Forelimb muscle (tissue), 1 donor: ENCODE measurements around the gene PUM2. TPM values are rescaled to one million over a fixed set of nuclear protein-coding genes. Genes with fewer than 3 reads are reported as not detected.
A peak's percentile ranks its signal among the peaks of the same experiment; 100 is the strongest.
"Not testable (repeated sequence)": the region's sequence is repeated elsewhere in the genome, so short reads cannot be mapped to it uniquely, and the experiment has no call there.

Experiments used
- DNase-seq: peaks from one replicate; pipeline ENCODE4 v3.0.0-alpha.2; 2013; ENCODE audit warnings: low read depth
- polyA plus RNA-seq: library from polyadenylated mRNA; unstranded; fragments of 120-200 nt; gene quantifications from one replicate; pipeline ENCODE4 v1.2.1, GENCODE V29; 2013; ENCODE audit not compliant: insufficient read length

The PUM2 gene, protein sequence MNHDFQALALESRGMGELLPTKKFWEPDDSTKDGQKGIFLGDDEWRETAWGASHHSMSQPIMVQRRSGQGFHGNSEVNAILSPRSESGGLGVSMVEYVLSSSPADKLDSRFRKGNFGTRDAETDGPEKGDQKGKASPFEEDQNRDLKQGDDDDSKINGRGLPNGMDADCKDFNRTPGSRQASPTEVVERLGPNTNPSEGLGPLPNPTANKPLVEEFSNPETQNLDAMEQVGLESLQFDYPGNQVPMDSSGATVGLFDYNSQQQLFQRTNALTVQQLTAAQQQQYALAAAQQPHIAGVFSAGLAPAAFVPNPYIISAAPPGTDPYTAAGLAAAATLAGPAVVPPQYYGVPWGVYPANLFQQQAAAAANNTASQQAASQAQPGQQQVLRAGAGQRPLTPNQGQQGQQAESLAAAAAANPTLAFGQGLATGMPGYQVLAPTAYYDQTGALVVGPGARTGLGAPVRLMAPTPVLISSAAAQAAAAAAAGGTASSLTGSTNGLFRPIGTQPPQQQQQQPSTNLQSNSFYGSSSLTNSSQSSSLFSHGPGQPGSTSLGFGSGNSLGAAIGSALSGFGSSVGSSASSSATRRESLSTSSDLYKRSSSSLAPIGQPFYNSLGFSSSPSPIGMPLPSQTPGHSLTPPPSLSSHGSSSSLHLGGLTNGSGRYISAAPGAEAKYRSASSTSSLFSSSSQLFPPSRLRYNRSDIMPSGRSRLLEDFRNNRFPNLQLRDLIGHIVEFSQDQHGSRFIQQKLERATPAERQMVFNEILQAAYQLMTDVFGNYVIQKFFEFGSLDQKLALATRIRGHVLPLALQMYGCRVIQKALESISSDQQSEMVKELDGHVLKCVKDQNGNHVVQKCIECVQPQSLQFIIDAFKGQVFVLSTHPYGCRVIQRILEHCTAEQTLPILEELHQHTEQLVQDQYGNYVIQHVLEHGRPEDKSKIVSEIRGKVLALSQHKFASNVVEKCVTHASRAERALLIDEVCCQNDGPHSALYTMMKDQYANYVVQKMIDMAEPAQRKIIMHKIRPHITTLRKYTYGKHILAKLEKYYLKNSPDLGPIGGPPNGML
- 57.6 TPM for polyA plus RNA-seq

DNA sequence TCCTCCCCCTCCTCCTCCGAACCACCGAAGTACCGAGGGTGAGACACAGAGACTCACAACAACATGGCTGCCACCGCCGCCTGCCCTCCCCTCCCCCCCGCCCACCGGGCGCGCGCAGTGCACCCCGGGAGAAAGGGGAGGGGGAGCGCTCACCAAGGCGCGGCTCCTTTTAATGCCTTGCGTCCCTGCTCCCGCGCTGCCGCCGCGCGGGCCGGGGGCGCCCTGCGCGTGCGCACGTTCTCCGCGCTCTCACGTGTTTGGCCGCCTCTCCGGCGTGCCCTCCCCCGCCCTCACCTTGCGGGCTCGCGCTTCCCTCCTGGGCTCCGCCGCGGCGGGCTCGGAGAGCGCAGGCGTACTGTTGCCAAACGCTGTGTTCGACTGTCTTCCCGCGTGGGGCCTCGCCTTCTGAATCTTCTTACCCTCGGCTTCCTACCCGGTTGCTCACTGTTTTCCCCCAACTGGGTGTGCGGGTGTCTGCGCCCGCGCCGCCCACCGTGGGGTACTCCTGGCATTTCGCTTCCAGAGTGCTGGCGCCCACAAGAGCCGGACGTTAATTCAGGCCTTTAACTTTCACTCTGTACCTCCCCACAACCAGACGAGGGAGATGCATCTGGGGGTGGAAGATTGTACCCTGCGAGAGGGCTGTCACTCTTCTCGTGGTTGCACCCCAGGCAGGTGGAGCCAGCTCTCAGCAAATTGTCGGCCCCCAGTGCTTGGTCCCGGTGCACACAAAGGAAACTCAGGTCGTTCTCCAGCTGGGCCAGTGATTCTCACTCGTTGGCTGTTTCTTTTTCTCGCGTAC lies at the start of gene PUM2:
Gene PUM2 (minus strand): TSS at position 92 of the 802 bp plus-strand sequence. CDS start 23,484 bp downstream, outside the sequence.
- DNase-seq, result peak; percentile 91

- no peak for DNase-seq
Observed at GRCh38 chr2:20400306-20400705, 49.7 kb upstream of the PUM2 start.

GRCh38 chr2:20398956-20399567 lies 48.4 kb upstream of the PUM2 start:
- DNase-seq, result no peak

GRCh38 chr2:20397811-20398447 lies 47.3 kb upstream of the PUM2 start:
- DNase-seq, result no peak

- no peak for DNase-seq
Observed at GRCh38 chr2:20396356-20397000, 45.8 kb upstream of the PUM2 start.

- no peak for DNase-seq
Observed at GRCh38 chr2:20393986-20394385, 43.3 kb upstream of the PUM2 start.

GRCh38 chr2:20391951-20392699 lies 41.5 kb upstream of the PUM2 start:
- no peak for DNase-seq

DNA sequence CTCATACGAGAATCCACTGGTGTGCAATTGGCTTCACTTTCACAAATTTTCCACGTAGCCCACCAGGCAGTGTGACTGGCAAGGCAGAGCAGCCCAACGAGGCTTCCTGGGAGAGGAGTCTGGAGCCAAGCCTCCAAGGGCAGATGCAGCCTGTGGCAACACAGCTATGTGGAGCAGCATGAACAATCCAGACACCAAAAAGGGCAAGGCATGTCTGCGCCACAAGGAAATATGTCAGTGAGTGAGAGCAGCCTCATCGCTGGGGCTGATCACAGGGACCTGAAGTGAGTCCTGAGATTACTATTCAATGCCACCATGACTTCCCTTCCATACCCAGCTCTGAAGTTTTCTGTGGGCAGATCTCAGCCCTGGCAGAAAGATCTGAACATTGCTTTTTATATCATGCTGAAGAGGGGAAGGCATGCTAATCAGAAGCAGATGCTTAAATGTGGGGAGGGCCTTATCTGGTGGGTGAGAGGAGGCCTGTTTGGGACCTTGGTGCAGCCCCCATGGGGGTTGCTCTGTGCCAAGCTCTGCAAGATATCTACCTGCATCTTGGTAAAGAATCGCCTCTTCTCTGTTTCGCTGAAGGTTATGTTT lies 40.0 kb upstream of the PUM2 start:
- no peak for DNase-seq

GRCh38 chr2:20384953-20385352 lies 34.3 kb upstream of the PUM2 start:
- DNase-seq, result no peak

DNA sequence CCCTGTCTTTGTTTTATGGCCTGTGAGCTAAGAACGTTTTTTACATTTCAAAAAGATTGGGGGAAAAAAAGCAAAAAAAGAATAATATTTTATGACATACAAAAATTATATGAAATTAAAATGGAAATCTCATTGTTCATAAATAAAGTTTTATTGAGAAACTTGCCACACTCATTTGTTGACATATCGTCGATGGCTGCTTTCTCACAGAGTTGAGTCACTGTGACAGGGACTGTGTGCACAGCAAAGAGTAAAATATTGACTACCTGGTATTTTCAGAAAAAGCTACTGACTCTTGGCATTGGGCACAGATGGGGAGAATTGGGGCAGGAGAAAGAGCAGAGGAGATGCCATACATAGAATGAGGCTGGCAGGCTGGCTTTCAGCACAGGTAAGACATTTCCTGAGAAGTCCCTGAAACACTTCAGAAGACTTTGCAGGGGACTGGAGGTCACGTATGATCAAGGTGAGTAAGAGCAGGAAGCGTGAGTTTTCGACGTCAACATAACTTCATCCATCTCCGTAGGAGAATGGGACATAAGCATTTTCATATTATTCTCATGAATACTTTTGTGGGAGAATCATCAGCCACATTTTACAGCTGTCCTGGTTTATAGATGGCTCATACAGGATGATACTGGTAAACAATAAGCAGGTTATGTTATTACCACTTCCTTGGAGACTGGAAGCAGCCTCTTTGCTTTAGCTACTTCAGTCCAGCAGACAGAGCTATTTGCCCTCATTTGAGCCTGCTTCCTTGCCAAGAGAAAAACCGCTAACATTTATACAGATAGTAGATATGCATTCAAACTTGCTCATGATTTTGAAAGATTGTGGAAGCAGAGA lies 32.5 kb upstream of the PUM2 start:
- no peak for DNase-seq

DNA sequence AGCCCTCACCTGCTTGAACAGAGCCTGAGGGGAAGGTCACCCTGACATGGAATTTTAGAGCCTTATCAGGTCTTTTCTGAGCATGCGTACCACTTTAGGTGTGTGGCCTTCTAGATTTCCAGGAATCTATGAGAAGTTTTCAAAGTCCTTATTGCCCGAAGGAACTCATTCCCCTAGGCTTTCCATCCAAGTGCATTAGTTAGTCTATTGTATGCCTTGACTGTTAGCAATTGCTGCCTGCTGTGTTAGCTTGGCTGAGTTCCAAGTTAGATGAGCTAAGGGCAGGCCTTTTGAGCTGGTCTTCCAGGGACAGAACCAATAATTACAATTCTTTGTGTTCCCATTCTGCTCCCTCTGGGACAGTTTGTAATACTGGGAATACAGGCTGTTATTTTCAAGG lies 30.8 kb upstream of the PUM2 start:
- no peak for DNase-seq

- no peak for DNase-seq
Observed at GRCh38 chr2:20378891-20379519, 28.4 kb upstream of the PUM2 start.

DNA sequence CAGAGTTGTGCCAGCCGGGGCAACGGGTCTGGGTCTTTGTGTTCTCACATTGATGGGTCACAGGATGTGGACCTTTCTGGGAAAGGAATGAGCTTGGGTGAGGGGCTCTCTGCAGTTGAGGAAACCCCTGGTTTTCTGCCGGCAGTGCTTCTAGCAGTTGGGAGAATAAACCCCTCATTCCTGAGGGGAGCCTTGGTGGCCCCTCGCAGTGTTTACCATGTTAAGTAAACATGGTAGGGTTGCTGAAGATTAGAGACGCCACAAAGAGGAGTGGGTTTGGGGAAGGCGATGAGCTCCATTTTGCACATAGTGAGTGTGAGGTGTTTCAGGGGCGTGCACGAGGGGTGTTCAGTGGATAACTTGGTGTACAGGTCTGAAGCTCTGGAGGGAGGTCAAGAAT lies 27.7 kb upstream of the PUM2 start:
- no peak for DNase-seq

- no peak for DNase-seq
Observed at GRCh38 chr2:20377741-20378140, 27.1 kb upstream of the PUM2 start.

- DNase-seq, result not testable (repeated sequence)
Observed at GRCh38 chr2:20374982-20375381, 24.3 kb upstream of the PUM2 start.

DNA sequence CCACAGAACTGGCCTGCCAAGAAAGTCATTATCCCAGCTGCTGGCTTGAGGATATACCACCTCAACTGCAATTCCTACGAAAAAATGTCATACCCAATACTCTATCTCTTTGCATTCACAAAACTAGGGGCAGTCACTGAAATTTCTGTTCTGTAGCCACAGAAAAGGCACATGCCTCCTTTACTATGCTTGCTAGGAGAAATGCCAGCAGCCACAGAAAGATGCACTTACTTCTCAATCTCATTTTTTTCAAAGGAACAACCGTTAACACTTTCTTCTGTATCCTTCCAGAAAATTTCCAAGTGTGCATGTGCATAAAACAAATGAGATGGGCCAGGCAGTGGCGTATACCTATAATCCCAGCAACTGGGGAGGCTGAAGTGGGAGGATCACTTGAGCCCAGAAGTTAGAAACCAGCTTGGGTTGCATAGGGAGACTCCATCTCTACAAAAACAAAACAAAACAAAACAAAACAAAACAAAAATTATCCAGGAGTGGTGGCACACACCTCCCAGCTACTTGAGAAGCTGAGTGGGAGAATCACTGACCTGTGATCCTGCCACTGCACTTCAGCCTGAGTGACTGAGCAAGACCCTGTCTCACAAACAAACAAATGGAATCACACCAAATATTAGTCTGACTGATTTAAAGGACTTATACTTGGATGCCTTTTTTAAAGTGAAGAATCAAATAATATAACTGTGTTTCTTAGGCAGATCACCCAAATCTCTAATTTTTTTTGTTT lies 22.4 kb upstream of the PUM2 start:
- no peak for DNase-seq
